ENCODE data around the gene CTNNA3. TPM values are rescaled to one million over a fixed set of nuclear protein-coding genes. Genes with fewer than 3 reads are reported as not detected.

The CTNNA3 gene
- total RNA-seq, 4 donors from 2014 or later = under 0.01 to 0.38 (median 0.27) TPM

DNA sequence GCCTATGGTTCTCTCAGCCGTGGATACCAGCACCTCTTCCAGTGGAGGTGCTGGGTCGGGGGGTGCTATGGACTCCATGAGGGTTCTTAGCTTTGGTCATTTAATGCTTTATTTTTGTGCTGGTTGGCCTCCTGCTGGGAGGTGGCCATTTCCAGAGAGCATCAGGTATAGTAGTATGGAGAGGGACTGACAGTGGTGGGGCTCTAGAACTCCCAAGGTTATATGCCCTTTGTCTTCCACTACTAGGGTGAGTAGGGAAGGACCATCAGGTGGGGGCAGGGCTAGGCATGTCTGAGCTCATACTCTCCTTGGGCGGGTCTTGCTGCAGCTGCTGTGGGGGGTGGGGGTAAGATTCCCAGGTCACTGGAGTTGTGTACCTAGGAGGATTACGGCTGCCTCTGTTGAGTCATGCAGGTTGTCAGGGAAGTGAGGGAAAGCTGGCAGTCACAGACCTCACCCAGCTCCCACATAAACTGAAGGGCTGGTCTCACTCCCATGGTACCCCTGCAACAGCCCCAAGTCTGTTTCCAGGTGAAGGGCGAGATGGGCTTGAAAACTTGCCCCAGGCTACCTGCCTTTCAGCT lies 1533.3 kb downstream of the CTNNA3 start:
- TF ChIP-seq, protein P1, sequence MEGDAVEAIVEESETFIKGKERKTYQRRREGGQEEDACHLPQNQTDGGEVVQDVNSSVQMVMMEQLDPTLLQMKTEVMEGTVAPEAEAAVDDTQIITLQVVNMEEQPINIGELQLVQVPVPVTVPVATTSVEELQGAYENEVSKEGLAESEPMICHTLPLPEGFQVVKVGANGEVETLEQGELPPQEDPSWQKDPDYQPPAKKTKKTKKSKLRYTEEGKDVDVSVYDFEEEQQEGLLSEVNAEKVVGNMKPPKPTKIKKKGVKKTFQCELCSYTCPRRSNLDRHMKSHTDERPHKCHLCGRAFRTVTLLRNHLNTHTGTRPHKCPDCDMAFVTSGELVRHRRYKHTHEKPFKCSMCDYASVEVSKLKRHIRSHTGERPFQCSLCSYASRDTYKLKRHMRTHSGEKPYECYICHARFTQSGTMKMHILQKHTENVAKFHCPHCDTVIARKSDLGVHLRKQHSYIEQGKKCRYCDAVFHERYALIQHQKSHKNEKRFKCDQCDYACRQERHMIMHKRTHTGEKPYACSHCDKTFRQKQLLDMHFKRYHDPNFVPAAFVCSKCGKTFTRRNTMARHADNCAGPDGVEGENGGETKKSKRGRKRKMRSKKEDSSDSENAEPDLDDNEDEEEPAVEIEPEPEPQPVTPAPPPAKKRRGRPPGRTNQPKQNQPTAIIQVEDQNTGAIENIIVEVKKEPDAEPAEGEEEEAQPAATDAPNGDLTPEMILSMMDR (IDR thresholded peaks at IDR 0.05; ENCODE audit: low read depth) = no peak

DNA sequence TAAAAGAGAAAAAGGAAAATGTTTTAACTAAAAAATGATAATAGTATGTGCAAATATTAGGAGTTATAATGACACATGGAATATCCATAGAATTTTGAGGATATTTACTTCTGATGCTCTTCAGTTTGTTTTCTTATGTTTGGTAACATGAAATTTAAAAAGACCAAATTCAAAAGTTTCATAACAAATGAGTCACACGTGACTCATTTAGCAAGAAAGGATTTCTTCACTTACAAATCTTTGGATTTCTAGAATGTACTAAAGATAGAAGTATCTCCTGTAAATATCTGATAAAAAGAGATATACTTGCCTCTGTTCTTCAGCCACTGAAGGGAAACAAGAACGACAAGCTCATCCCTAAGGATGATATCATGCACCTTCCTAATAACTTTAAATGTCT lies 1544.6 kb downstream of the CTNNA3 start:
- TF ChIP-seq, protein P1 (IDR thresholded peaks at IDR 0.05; ENCODE audit: low read depth) = no peak

DNA sequence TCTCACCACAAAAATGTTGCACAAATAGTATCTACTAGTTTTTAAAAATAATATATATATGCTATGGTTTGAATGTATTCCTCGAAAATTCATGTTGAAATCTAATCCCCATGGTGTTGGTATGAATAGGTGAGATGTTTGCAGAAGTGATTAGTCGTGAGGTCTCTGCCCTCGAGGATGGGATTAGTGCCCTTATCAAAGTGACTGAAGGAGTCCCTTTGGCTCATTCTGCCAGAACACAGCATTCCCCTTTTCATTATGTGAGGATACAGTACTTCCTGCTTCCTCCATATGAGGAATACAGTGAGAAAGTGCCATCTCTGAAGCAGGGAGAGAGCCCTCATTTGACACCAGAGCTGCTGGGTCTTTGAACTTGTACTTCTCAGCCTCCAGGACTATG lies 1547.7 kb downstream of the CTNNA3 start:
- TF ChIP-seq, protein P1 (IDR thresholded peaks at IDR 0.05; ENCODE audit: low read depth) = no peak

DNA sequence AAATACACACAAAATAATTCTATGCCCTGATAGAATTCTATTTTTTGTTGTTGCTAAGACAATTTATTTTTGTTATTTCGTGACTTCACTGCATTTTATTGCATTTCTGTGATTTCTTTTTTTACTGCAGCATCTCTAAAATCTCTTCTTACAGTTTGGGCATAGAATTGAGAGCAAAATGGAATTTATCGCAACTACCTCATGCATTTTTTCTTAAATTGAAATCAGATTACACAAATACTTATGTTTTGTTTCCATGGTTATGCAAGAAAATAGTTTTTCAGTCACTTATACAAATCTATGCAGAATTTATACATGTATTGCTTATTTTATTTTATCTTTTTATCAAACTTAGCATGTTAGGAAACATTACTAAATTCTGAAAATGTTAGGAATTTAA lies 1552.0 kb downstream of the CTNNA3 start:
- TF ChIP-seq, protein P1 (IDR thresholded peaks at IDR 0.05; ENCODE audit: low read depth) = no peak

DNA sequence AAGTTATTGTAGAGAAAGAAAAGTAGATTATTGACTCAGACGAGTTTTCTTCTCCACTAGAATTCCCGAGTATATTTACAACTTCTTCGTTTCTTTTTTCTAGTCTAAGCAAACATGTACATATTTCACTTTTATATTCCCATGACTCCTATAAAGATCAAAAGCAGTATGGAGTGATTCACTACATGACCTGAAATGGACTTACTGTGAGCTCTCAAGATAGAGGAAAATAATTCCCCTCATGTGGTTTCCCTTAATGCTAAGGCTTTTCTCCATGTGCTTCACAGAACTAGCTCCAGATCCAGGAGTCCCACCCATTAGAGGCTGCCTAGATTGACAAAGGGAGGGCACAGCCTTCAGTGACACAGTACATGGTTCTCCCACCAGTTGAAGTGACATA lies 1593.2 kb downstream of the CTNNA3 start:
- TF ChIP-seq, protein P1 (IDR thresholded peaks at IDR 0.05; ENCODE audit: low read depth) = no peak

DNA sequence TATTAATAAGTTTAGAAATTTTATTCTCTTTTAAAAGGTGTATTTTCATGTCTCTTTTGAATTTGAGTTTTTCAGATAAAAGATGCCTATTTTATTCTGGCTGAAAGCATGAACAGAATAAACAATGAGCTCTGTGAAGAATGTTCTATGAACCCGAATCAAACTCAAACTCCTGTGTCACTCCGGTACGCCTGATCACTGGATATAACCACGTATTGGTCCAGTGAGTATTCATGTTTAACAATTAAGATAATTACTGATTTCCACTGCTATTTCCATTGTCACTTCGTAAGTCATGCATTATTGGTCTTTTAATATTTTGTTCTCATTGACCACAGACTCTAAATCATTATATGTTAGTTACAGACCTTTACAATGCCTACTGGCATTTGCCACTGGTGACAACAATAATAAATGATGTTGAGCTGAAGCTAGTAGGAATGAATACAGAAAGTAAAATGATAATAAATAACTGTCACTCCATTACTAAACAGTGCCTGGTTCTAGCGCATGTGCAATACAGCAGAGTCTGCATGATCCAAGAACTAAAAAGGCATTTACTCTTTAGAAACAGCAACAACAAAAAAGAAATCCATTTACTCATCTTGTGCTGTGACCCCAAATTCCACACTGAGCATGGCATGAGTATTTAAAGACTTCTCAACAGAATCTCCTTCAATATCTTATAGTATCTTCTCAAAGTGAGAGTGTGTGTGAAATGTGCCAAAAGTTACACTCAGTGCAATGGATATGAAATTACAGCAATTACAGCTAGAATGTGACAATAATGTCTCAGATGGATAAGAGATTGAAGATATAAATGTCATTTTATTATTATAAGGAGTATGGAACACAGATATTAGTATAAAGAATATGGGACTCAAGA lies 1597.2 kb downstream of the CTNNA3 start:
- TF ChIP-seq, protein P1 (IDR thresholded peaks at IDR 0.05; ENCODE audit: low read depth) = no peak

DNA sequence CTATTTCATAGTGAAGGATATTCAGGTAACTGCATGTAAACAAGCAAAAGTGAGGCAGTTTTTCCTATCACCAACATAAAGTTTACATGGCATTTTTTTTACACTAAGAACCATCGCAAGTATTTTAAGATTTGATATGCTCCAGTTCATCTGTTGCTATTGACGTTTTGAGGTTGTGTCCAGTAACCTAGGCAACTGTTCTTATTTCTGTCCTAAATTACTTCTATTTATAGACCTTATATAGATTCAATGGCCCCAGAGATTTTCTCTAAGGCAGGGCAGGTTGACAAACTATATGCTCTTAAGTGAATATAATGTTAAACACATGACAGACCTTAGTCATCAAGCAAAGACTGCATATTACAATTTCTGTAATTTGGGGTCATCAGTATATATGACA lies 1600.4 kb downstream of the CTNNA3 start:
- TF ChIP-seq, protein P1 (IDR thresholded peaks at IDR 0.05; ENCODE audit: low read depth) = no peak

All from subcutaneous adipose tissue (tissue), 4 donors.